Adrenal gland (tissue), 12 donors: ENCODE measurements around the gene FAM163B. TPM values are rescaled to one million over a fixed set of nuclear protein-coding genes. Genes with fewer than 3 reads are reported as not detected.

Experiments
- DNase-seq, 7 donors: peaks; one replicate each; pipeline ENCODE4 v3.0.0-alpha.2; 2019 to 2020
- H3K27ac ChIP-seq, 5 donors: fragments of 200-600 bp; sonication (generic) in 4 of 5; 1 replicate in 3 of 5; 2 replicates in 2 of 5; pipeline versions ENCODE4 v1.5.1 to v1.8.0; 2016 to 2020; ENCODE audit warnings: mild to moderate bottlenecking in 1 of 5
- H3K27me3 ChIP-seq: fragments of 200-600 bp; 2 replicates; pipeline ENCODE4 v1.8.0; 2021
- H3K36me3 ChIP-seq, 2 donors: fragments of 200-600 bp; replicated peaks in 1 of 2; 1 replicate in 1 of 2; 2 replicates in 1 of 2; pipeline versions ENCODE4 v1.5.1 to v1.8.0; 2018 to 2022
- H3K4me1 ChIP-seq, 2 donors: fragments of 200-600 bp; replicated peaks in 1 of 2; 1 replicate in 1 of 2; 2 replicates in 1 of 2; pipeline versions ENCODE4 v1.5.1 to v1.8.0; 2018 to 2021
- H3K4me3 ChIP-seq, 4 donors: fragments of 200-600 bp; sonication (generic) in 3 of 4; one replicate each; pipeline ENCODE4 v1.5.1; 2016 to 2018
- H3K9me3 ChIP-seq, 3 donors: fragments of 200-600 bp; sonication (generic) in 1 of 3; replicated peaks in 1 of 3; 1 replicate in 2 of 3; 2 replicates in 1 of 3; pipeline versions ENCODE4 v1.5.1 to v1.8.0; 2016 to 2021
- POLR2A ChIP-seq, 2 donors: fragments of 450-650 bp; IDR thresholded peaks; one replicate each; pipeline ENCODE4 v1.6.1; 2017; ENCODE audit warnings: antibody characterized with exemption in 2 of 2, mild to moderate bottlenecking in 2 of 2, moderate library complexity in 1 of 2
- WGBS, 4 donors: extraction: QIAGEN DNeasy Blood & Tissue Kit in 2 of 4; methylation state at CpG; one replicate each; pipeline versions ENCODE4 v1.1.5 to v1.1.7; 2013 to 2017; 5-methylcytosine and 5-hydroxymethylcytosine counted together
- intact Hi-C, 2 donors: fragments of 100-400 bp; cut with DNase I; formaldehyde crosslinking; loops; one replicate each; pipeline versions ENCODE4 v1.14.1 to v1.15.0; 2022 to 2023
- polyA plus RNA-seq, 3 donors: library from polyadenylated mRNA; stranded (reverse); fragments of 200-250 nt in 2 of 3; fragments of 350-450 nt in 1 of 3; fragmentation: Illumina TruSeq in 1 of 3; extraction: RNeasy Lipid Tissue Mini Kit (QIAGEN cat#74804) in 1 of 3; gene quantifications; one replicate each; pipeline ENCODE4 v1.2.3, GENCODE V29; 2013 to 2014
- total RNA-seq, 9 donors: library from RNA; depleted of rRNA in 4 of 9; stranded (reverse); fragments of >200 nt in 4 of 9; fragments of 120-200 nt in 1 of 9; fragmentation: NEBNext Ultra II Directional in 1 of 9; extraction: Animal tissue kit (Norgen Biotek cat#: 25700) in 1 of 9; gene quantifications; one replicate each; pipeline versions ENCODE4 v1.1.0 to v1.2.4, GENCODE V29; 2013 to 2023
- TF ChIP-seq, protein P1 (sequence below), 6 experiments: fragments of 450-650 bp in 4 of 6; fragments of 200-600 bp in 2 of 6; sonication (generic) in 1 of 6; IDR thresholded peaks; 1 replicate in 5 of 6; 2 replicates in 1 of 6; pipeline versions ENCODE4 v1.5.1 to v1.8.0; 2016 to 2021; ENCODE audit warnings: antibody characterized with exemption in 6 of 6, mild to moderate bottlenecking in 2 of 6, moderate library complexity in 1 of 6
- donor health status: healthy with polysubstance abuse.
- donor health status: Bipolar disorder and iron deficiency.
- donor health status: DM: yes; HTN: yes; CAD: no.
- donor health status: DM: no; HTN: no; CAD: no.
- donor health status: DM: no; HTN: no; CAD: no.
- donor health status: DM: yes; HTN: yes; CAD: no.

The FAM163B gene
- total and polyA plus RNA-seq, 12 donors: 0.72 to 14.3 (median 2.5) TPM

DNA sequence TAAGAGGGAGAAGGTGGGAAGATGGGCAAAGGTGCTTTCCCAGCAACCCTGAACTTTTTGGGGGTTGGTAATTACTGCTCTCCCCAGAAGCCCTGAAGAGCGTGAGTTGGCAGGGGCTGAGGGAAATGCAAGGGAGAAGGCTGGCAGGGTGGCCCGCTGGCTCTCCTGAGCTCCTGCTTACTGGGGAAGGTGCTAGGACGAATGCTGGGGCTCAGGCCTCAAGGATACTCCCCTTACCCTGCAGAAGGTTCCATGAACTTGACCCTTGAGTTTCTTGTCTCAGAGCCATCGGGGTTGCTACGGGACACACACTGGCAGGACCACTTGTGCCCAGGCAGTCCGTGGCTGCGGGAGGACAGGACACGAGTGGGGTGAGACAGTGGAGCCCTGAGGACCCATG lies 1.2 kb downstream of the FAM163B start:
- Histone ChIP-seq H3K27ac (peak overlapping the region in 1 of 5 donors; percentile 71), H3K4me3 (no peak overlapping the region), H3K36me3 (no peaks in the 10 kb centered on the region), H3K9me3 (no peaks in the 10 kb centered on the region), H3K4me1 (no peaks in the 10 kb centered on the region), H3K27me3 (peaks cover 24% of the 10 kb centered on the region)
- no peak for TF ChIP-seq POLR2A (IDR thresholded peaks at IDR 0.05)
- TF ChIP-seq, protein P1, sequence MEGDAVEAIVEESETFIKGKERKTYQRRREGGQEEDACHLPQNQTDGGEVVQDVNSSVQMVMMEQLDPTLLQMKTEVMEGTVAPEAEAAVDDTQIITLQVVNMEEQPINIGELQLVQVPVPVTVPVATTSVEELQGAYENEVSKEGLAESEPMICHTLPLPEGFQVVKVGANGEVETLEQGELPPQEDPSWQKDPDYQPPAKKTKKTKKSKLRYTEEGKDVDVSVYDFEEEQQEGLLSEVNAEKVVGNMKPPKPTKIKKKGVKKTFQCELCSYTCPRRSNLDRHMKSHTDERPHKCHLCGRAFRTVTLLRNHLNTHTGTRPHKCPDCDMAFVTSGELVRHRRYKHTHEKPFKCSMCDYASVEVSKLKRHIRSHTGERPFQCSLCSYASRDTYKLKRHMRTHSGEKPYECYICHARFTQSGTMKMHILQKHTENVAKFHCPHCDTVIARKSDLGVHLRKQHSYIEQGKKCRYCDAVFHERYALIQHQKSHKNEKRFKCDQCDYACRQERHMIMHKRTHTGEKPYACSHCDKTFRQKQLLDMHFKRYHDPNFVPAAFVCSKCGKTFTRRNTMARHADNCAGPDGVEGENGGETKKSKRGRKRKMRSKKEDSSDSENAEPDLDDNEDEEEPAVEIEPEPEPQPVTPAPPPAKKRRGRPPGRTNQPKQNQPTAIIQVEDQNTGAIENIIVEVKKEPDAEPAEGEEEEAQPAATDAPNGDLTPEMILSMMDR (IDR thresholded peaks at IDR 0.05): no peak
- WGBS, 4 donors: 60 to 88% (median 74%) methylated on average over 7 to 8 of the region's 8 CpGs
- DNase-seq: no peak
- intact Hi-C loops: no loop called here

- H3K36me3 ChIP-seq: no peaks in the 10 kb centered on the region
- no peaks in the 10 kb centered on the region for H3K9me3 ChIP-seq
- no peak for DNase-seq
- intact Hi-C loops: no loop called here
- H3K4me3 ChIP-seq: no peak overlapping the region
- H3K27ac ChIP-seq: peak overlapping the region in 1 of 5 donors; percentile 21
- no peak for TF ChIP-seq POLR2A (IDR thresholded peaks at IDR 0.05)
- TF ChIP-seq, protein P1 (IDR thresholded peaks at IDR 0.05): no peak
- 41 to 56% (median 53%) methylated on average over 5 to 7 of the region's 7 CpGs for WGBS, 4 donors
- no peaks in the 10 kb centered on the region for H3K4me1 ChIP-seq
- H3K27me3 ChIP-seq: peaks cover 19% of the 10 kb centered on the region
These were observed 1.8 kb downstream of the FAM163B start for GRCh38 chr9:133607381-133607780.

- intact Hi-C loops: no loop called here
- Histone ChIP-seq H3K36me3 (no peaks in the 10 kb centered on the region), H3K4me3 (no peak overlapping the region), H3K27me3 (peaks cover 19% of the 10 kb centered on the region), H3K9me3 (no peaks in the 10 kb centered on the region), H3K27ac (peak overlapping the region in 1 of 5 donors; percentile 54), H3K4me1 (no peaks in the 10 kb centered on the region)
- 36 to 46% (median 39%) methylated on average over 8 of the region's 8 CpGs for WGBS, 4 donors
- DNase-seq: no peak
- TF ChIP-seq, protein P1 (IDR thresholded peaks at IDR 0.05): no peak
- TF ChIP-seq POLR2A (IDR thresholded peaks at IDR 0.05): no peak
These were observed 2.5 kb downstream of the FAM163B start for GRCh38 chr9:133606708-133607025.

DNA sequence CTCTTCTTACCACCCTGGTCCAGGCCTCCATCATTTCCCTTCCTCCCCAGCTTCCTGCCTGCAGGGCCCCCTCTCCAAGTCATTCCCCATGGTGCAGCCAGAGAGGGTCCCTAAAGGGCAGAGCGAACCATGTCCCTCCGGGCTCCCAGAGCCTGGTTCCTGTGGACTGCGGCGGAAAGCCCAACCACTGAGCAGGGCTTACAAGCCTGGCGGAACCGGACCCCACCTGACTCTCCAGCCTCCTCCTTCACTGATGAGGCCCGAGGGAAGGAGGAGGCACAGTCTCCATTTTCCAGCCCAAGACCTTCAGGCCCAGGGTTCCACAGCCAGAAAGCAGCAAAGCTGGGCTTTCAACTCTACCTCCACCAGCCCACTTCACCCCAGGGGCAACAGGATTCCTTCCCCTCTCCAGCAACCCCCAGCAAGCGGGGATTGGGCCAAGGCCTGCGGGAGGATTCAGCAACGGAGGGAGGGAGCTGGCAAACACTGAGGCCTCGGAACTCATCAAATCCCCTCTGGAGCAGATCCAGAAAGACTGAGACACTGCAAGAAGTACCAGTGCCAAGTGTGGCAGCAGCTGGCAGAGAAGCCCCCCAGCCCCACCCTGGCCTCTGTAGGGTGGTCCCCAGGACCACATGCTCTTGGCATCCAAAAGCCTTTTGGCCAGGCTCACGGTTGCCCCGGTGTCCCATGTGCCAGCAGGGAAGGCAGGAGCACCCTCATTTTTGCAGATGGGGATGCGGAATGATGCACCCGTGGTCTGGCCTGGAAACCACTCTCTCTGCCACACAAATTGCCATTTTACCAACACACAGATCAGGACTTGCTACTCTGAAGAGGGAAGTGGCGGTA lies 3.1 kb downstream of the FAM163B start:
- TF ChIP-seq POLR2A (IDR thresholded peaks at IDR 0.05): no peak
- TF ChIP-seq, protein P1 (IDR thresholded peaks at IDR 0.05): no peak
- peak overlapping the region in 1 of 5 donors; percentile 54 for H3K27ac ChIP-seq
- intact Hi-C loops: no loop called here
- no peaks in the 10 kb centered on the region for H3K9me3 ChIP-seq
- H3K36me3 ChIP-seq: no peaks in the 10 kb centered on the region
- no peaks in the 10 kb centered on the region for H3K4me1 ChIP-seq
- peaks cover 19% of the 10 kb centered on the region for H3K27me3 ChIP-seq
- DNase-seq: no peak
- no peak overlapping the region for H3K4me3 ChIP-seq
- 58 to 66% (median 62%) methylated on average over 7 to 16 of the region's 16 CpGs for WGBS, 4 donors
